Sigmoid colon (tissue), 4 donors: ENCODE measurements around the gene SRGAP1.

Experiments used
- EP300 ChIP-seq, 4 donors: sonication (generic); formaldehyde crosslinking; IDR thresholded peaks; one replicate each; pipeline ENCODE4 v1.6.1; 2017; ENCODE audit warnings: antibody characterized with exemption in 4 of 4
- POLR2A ChIP-seq, 2 donors: fragments of 450-650 bp; IDR thresholded peaks; one replicate each; pipeline ENCODE4 v1.6.1; 2016; ENCODE audit warnings: antibody characterized with exemption in 2 of 2, mild to moderate bottlenecking in 2 of 2, moderate library complexity in 2 of 2
- POLR2AphosphoS5 ChIP-seq, 4 donors: sonication (generic); formaldehyde crosslinking; IDR thresholded peaks; one replicate each; pipeline ENCODE4 v1.6.1; 2017; ENCODE audit warnings: antibody characterized with exemption in 4 of 4
- TF ChIP-seq, protein P1 (sequence below), 4 experiments: fragments of 450-650 bp in 3 of 4; fragments of 200-600 bp in 1 of 4; IDR thresholded peaks; one replicate each; pipeline ENCODE4 v1.5.1; 2016 to 2019; ENCODE audit warnings: antibody characterized with exemption in 4 of 4, mild to moderate bottlenecking in 3 of 4, moderate library complexity in 2 of 4

DNA sequence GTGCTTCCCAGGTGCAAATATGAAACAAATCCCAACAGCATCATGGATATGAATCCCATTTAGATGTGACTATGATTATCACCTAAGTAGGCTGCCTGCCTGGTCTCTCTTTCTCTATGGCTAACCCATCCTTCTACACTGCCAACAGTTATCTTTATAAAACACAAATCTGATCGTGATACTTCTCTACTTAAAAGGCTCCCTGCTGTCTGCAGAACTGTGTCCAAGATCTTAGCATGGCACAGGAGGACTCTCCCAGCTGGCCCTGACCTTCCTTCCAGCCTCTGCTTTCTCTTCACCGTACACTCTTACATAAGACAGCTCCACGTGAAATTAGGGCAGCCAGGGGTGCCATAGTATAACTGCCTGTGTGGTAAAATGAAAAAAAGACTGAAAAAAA, 3.5 kb upstream of the SRGAP1 start:
- TF ChIP-seq, protein P1, sequence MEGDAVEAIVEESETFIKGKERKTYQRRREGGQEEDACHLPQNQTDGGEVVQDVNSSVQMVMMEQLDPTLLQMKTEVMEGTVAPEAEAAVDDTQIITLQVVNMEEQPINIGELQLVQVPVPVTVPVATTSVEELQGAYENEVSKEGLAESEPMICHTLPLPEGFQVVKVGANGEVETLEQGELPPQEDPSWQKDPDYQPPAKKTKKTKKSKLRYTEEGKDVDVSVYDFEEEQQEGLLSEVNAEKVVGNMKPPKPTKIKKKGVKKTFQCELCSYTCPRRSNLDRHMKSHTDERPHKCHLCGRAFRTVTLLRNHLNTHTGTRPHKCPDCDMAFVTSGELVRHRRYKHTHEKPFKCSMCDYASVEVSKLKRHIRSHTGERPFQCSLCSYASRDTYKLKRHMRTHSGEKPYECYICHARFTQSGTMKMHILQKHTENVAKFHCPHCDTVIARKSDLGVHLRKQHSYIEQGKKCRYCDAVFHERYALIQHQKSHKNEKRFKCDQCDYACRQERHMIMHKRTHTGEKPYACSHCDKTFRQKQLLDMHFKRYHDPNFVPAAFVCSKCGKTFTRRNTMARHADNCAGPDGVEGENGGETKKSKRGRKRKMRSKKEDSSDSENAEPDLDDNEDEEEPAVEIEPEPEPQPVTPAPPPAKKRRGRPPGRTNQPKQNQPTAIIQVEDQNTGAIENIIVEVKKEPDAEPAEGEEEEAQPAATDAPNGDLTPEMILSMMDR (IDR thresholded peaks at IDR 0.05), result no peak
- TF ChIP-seq POLR2AphosphoS5 (IDR thresholded peaks at IDR 0.05) (no peak), POLR2A (IDR thresholded peaks at IDR 0.05) (no peak), EP300 (IDR thresholded peaks at IDR 0.05) (no peak)
